A673 (cell line): ENCODE results near the gene ZNF644.

Source experiments
- CTCF ChIP-seq: fragments of 300-800, 200-600 bp; sonication (generic); conservative IDR thresholded peaks from 2 replicates; pipeline ENCODE4 v1.5.1; 2017; ENCODE audit warnings: low read depth, mild to moderate bottlenecking, antibody characterized with exemption, low read length, moderate library complexity, mixed read lengths
- EZH2 ChIP-seq: fragments of 200-600 bp; sonication (generic); IDR thresholded peaks from 2 replicates; pipeline ENCODE4 v1.6.1; 2017; ENCODE audit warnings: borderline replicate concordance, low read depth, mild to moderate bottlenecking, mixed read lengths, antibody characterized with exemption, low read length; ENCODE audit not compliant: poor library complexity, severe bottlenecking

- no peak for TF ChIP-seq CTCF
- no peak for TF ChIP-seq EZH2
Observed at GRCh38 chr1:90963236-90963635, 58.6 kb downstream of the ZNF644 start.
